GM18870 (cell line): Measurements from ENCODE around the gene METTL23.
A peak's percentile ranks its signal among the peaks of the same experiment; 100 is the strongest.

Experiments
- ATAC-seq: cut with Tn5 transposase; IDR thresholded peaks from one replicate; pipeline ENCODE4 v1.9.1; 2021; ENCODE audit warnings: moderate library complexity; ENCODE audit not compliant: unreplicated experiment

METTL23 gene, protein sequence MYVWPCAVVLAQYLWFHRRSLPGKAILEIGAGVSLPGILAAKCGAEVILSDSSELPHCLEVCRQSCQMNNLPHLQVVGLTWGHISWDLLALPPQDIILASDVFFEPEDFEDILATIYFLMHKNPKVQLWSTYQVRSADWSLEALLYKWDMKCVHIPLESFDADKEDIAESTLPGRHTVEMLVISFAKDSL

DNA sequence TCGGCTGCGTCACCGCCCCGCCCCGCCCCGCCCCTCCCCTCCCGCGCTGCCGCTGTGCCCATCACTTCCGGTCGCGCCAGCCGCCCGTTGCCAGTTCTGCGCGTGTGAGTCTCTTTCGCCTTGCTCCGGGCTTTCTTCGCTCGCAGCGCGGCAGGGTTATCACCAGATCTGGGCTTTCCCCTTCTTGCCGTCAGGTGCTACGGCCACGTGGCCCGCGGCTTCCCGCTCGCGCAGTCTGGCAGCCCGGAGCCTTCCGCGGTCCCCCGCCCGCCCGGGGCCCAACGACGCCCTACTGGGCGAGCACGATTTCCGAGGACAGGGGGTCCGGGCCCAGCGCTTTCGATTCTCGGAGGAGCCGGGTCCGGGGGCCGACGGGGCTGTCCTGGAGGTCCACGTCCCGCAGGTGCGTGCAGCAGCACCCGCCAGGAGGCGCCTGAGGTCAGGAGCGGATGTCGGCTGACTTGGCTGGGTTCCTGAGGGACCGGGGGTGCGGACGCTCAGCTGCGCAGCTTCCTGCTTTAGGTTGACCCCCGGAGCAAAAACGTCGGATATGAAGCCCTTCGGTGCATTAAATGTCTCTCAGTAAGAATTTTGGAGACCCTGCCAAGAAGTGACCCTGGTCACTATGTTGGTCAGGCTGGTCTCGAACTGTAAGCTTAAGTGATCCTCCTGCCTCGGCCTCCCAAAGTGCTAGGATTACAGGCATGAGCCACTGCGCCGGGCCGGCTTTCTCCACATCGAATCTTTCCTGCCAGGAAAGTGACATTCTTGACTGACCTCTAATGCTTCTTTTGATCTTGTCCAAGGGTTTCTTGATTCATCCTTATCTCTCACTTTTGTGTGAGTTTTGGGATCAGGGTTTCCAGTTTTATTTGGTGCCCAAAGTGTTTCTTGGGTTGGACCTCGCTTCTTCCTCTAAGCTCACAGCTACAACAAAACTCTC, at the start of gene METTL23:
Gene METTL23 (plus strand): TSS at position 64 of the 943 bp plus-strand sequence. CDS start 2,872 bp downstream, outside the sequence.
- ATAC-seq: peak; percentile 38

GRCh38 chr17:76677406-76677805, 49.2 kb upstream of the METTL23 start:
- no peak for ATAC-seq

DNA sequence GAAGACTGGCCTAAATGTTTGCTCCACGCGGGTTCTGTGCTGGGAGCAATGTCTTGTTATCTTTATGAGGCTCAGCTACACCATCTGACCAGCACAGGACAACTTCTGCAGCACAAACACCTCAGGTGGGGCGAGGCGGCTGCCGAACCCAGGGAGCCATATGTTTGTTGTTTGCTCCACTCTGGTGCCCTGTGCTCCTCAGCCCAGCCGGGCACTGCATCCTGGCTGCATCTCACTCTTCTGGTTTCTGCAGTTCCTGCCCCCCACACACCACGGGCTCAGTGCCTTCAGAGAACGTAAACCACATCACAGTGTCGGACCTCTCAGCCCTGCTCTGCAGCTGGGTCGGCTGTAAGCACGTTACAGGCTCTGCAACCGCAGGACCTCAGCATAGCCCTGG, 48.3 kb upstream of the METTL23 start:
- no peak for ATAC-seq

DNA sequence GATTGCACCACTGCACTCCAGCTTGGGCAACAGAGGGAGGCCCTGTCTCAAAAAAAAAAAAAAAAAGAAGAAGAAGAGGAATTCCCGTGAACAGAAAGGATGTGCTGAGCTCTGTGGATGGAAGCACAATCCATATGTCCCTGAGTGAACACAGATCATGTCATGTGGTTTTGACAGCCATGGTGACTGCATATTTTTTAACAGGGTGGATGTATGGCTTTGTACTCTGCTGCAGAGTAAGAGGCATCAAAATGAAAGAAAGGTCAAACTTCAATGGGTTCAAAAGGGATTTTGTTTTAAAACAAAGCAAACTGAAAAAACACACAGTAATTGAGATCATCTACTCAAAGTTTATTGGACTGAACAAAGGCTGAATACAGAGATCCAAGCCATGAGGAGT, 47.4 kb upstream of the METTL23 start:
- ATAC-seq: no peak

DNA sequence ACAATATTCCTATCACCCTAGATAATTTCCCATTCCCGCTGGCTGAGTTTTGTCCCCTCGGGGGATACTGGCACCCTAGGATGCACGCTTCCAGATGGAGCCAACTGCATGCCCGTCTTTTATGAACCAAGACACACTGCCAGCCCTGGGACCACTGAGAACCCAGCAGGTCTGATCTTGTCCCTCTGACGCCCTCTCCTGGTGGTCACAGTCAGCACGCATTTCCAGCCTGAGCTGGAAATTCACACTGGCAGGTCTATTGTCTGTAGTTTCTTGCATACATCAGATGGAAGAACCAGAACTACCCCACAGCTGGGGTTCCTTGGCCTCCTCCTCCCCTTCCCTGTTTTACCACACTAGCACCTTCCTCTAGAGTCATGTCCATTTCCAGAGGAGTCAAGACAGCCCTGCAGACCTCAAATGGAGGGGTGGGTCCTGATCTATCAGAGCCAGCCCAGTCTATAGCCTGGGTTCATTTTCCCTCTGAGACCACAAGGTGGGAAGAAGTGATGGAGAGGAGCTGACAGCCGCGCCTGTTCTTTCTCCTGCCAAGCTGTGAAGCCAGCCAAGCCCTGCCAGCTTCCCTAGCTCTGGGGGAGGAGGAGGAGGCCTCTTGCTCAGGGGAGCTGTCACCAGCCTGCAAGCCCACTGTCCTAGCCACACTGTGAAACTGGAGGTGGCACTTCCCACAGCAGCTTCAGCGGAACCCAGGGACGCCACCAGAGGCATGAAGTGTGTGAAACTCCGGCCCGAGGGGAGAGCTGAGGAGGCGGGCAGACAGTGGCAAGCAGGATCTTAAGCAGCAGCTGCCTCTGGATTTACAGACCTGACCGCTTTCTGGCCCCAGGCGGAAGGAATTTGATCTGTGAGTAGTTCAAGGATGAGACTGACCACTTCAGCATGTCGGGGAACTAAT, 45.2 kb upstream of the METTL23 start:
- ATAC-seq: no peak

DNA sequence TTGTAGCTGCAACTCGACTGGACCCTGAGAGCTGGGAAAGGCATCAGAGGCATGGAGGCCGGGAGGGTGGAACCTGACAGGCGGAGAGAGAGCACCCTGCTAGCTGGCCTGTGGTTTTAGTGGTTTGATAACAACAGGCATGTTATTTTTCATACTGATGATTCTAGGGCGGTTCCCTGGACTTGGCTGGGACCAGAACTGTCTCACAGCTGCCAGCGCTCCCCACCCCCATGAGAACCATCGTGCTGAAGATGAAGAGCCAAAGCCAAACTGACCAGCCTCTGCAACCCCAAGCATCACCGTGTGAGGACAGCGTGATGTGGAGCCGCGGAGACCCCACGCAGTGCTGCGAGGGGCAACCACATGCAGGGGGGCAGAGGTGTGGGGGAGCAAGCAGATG, 44.3 kb upstream of the METTL23 start:
- no peak for ATAC-seq

DNA sequence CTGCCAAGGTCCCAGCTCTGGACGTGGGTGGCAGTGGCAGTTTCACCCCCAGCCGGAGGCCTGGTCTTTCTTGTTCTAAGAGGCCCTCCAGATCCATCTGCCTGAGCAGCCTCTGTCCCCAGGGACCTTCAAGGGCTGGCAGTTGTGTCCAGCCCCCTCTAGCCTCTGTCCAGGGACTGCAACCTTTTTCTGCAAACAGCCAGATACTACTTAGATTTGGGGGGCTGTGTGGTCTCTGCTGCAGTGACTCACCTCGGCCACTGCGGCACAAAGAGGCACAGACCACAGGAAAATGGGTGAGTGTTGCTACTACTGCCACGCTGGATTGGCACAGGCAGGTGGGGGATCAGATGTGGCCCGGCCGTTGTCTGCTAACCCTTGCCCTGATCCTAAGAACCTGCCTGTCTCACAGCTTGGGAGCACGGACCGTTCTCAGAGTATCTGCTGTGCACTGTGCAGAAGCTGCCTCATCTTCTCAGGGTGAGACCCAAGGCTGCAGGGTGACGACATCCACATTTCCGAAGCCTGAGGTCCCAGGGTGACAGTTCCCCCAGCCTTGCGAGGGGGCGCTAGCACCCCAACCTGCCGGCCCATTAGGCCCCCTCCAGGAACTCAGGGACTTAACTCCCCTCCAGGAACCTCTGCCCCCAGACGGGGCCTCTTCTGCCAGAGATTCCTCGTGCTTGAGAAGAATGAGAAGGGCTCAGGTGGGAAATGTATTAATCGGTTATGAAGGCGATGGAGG, 43.5 kb upstream of the METTL23 start:
- ATAC-seq: no peak

GRCh38 chr17:76683921-76684745, 42.5 kb upstream of the METTL23 start:
- no peak for ATAC-seq

DNA sequence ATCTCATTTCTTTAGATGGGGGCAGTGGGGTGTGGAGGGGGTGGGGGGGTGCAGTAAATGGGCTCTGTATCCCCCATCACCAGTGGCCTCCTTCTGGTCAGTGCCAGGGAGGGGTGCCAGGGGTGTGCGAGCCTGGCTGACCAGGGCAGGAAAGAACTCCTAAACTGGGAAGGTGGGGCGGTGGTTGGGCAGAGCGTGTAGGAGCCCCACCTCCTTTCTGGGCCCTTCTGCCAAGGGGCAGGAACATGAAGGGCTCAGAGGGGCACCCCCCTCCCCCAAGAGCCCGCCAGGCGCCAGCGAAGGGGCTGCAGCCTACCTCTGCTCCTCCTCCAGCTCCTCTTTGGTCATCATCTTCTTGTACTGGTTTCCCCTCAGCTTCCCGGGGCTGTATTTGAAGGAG, 41.9 kb upstream of the METTL23 start:
- ATAC-seq: no peak

- ATAC-seq: no peak
These were observed 41.3 kb upstream of the METTL23 start for GRCh38 chr17:76685366-76685765.

- no peak for ATAC-seq
These were observed 40.8 kb upstream of the METTL23 start for GRCh38 chr17:76685846-76686245.

- no peak for ATAC-seq
These were observed 39.9 kb upstream of the METTL23 start for GRCh38 chr17:76686538-76687297.

DNA sequence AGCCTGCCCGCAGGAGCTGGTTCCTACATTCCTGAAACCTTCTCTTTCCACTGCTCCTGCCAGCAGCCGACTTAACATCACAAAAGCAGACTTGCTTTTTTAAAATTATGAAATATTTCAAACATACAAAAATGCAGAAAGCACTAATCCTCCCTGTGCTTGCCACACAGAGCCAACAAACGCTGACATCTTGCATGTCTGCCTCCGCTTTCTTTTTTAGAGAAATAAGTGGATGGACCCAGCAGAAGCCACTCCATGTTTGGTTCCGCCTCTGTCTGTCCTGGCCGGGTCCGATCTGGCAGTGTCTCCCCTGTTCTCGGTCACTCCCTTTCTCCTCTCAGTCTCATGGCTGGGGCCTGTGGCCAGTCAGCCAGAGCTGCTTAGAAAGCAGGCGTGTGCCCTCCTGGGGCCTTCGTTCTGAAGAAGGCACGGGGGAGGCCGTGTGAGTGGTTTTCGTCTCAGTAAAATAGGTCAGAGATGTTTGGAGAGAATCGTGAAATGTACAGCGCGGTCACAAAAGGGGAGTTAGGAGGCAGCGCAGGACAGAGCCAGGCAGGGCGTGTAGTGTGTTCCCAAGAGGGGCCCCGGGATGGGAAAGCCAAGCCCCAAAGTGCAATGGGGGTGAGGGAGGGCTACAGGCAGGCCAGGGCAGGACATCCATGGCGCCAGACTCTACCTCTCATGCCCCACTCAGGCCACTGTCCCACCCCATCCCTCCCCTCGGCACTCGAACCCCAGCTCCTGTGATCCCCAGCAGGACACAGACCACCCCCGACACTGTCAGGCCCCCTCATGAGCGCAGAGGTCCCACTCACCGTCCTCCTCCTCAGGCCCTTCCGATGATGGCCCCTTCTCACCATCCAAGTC, 39.1 kb upstream of the METTL23 start:
- no peak for ATAC-seq

DNA sequence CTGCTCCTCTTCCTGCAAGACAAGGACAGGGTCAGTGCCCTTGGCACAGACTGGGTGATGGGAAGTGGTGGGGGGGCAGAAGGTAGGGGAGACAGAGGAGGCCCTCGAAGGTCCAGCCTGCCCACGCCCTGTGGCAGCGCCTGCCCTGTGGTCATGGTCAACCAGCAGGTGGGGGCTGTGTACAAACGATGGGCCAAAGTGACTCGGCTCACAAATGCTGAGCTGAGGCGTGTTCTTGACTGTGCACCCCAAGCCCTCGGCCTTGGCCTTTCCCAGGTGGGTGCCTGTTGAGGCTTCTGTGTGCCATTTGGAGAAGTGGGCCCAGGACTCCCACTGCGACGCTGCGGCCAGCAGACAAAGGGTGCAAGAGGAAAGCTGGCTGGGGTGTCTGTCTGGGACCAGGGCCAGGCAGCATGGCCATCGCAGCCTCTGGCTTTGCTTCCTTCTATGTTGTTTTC, 38.4 kb upstream of the METTL23 start:
- no peak for ATAC-seq

- ATAC-seq: no peak
These were observed 36.8 kb upstream of the METTL23 start for GRCh38 chr17:76689859-76690258.

DNA sequence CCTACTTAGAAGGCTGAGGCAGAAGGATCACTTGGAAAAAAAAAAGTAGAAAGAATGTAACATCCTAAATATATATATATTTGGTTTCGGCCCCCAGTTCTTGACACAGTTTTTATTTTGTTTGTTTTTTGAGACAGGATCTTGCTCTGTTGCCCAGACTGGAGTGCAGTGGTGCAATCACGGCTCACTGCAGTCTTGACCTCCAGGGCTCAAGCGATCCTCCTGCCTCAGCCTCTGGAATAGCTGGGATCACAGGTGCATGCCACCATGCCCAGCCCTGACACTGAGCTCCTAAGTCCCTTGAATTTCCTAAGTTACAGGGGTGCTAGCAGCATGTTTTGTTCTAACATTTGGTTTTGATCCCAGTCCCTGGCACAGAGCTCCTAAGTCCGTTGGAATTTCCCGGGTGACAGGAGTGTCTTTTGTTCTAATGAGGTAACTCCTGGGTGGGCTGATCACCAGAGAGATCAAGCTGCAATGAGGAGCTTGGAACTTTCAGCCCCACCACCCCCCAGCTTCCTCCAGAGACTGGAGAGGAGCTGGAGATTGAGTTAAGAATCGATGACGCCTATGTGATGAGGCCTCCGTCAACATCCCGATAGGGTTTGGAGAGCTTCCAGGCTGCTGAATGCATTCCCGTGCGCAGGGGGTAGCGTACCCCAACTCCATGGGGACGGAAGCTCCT, 35.9 kb upstream of the METTL23 start:
- ATAC-seq: no peak
